Testis (tissue), 2 donors: ENCODE data around the gene AGR3.

Experiments
- POLR2A ChIP-seq: fragments of 450-650 bp; IDR thresholded peaks from one replicate; pipeline ENCODE4 v1.6.1; 2017; ENCODE audit warnings: antibody characterized with exemption, mild to moderate bottlenecking, moderate library complexity
- TF ChIP-seq, protein P1 (sequence below), 3 experiments: fragments of 450-650 bp in 2 of 3; fragments of 200-600 bp in 1 of 3; sonication (generic) in 1 of 3; IDR thresholded peaks; one replicate each; pipeline ENCODE4 v1.5.1; 2016 to 2019; ENCODE audit warnings: antibody characterized with exemption in 3 of 3, mild to moderate bottlenecking in 2 of 3, moderate library complexity in 1 of 3

DNA sequence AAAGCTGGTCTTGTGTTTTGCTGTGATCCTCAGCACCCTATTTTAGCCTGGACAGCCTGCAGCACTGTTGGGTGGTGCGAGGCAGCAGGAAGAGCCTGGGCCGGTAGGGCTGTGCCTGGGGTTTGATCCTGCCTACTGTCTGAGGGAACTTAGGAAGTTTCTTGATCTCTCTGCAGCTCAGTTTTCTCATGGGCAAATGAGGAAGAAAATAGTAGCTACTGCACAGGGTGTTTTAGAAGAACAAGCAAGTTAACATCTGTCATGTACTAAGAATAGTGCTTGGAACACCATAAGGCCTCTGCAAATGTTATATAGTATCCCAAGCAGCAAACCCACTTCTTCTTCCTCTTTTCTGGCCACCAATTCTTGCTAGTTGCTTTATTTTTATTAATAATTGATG is 65.0 kb downstream of the AGR3 start:
- TF ChIP-seq, protein P1, sequence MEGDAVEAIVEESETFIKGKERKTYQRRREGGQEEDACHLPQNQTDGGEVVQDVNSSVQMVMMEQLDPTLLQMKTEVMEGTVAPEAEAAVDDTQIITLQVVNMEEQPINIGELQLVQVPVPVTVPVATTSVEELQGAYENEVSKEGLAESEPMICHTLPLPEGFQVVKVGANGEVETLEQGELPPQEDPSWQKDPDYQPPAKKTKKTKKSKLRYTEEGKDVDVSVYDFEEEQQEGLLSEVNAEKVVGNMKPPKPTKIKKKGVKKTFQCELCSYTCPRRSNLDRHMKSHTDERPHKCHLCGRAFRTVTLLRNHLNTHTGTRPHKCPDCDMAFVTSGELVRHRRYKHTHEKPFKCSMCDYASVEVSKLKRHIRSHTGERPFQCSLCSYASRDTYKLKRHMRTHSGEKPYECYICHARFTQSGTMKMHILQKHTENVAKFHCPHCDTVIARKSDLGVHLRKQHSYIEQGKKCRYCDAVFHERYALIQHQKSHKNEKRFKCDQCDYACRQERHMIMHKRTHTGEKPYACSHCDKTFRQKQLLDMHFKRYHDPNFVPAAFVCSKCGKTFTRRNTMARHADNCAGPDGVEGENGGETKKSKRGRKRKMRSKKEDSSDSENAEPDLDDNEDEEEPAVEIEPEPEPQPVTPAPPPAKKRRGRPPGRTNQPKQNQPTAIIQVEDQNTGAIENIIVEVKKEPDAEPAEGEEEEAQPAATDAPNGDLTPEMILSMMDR (IDR thresholded peaks at IDR 0.05): no peak
- TF ChIP-seq POLR2A: no peak
